ENCODE data around the gene TRAPPC10. TPM values are rescaled to one million over a fixed set of nuclear protein-coding genes. Genes with fewer than 3 reads are reported as not detected.
A peak's percentile ranks its signal among the peaks of the same experiment; 100 is the strongest.

TRAPPC10 gene
- total and polyA plus RNA-seq, 5 donors, result 7.6 to 23.3 (median 19.0) TPM

DNA sequence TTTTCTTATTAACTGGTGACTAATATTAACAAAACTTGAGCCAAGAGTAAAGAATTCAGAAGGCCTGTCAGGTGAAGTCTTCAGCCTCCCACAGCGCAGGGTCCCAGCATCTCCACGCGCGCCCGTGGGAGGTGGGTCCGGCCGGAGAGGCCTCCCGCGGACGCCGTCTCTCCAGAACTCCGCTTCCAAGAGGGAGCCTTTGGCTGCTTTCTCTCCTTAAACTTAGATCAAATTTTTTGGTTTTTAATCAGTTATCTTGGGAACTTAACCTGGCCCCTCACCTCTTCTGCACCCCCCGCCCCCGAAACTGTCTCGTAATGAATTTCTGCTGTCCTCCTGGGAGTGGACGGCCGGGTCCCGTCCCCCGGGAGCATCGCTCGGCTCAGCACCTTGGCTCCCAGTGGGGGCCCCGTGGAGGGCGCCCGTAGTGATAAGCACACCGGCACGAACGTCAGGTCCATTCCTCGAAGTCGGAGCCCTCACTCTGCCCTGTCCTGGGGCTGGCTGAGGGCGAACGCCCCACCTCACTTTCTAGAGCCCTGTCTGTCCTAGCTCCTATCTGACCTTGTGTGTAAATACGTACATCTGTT is 29.5 kb upstream of the TRAPPC10 start:
- 90% methylated on average over 32 of the region's 32 CpGs for WGBS
- intact Hi-C loops (cut with DNase I), result loop anchor here in 1 of 4 donors (10.0 kb wide), 1 partner anchor 62 kb away; no protein-coding TSS in a partner anchor
- Histone ChIP-seq H3K9me3 (ENCODE audit: control insufficient read depth, low read length) (no peaks in the 10 kb centered on the region), H3K27ac (ENCODE audit: low read length) (no peak overlapping the region), H3K27me3 (ENCODE audit: control insufficient read depth, insufficient read depth) (no peaks in the 10 kb centered on the region), H3K4me3 (ENCODE audit: low read length) (no peak overlapping the region), H3K4me1 (ENCODE audit: control insufficient read depth, insufficient read depth, low read length) (no peaks in the 10 kb centered on the region)
- no peak for DNase-seq
- no peak for ATAC-seq

DNA sequence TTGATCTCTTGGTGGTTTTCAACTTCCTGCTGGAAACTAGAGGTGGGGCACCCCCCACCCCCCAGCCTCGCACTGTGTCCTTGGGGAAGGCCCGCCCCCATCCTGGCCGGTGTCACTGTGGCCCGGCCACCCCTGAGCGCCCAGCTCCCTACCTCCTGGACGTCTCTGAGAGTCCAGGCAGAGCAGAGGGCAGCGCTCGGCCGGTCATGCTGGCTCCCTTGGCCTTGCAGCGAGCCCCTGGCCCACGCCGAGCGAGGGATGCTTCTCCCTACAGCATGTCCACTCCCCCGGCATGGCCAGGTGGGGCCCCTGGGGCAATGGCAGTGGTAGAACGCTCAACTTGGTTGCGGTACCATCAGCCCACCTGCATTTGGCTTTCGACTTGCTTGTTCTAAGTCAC is 28.7 kb upstream of the TRAPPC10 start:
- H3K27ac ChIP-seq (ENCODE audit: low read length), result no peak overlapping the region
- no peaks in the 10 kb centered on the region for H3K4me1 ChIP-seq (ENCODE audit: control insufficient read depth, insufficient read depth, low read length)
- DNase-seq, result no peak
- H3K9me3 ChIP-seq (ENCODE audit: control insufficient read depth, low read length), result no peaks in the 10 kb centered on the region
- no peak overlapping the region for H3K4me3 ChIP-seq (ENCODE audit: low read length)
- no peaks in the 10 kb centered on the region for H3K27me3 ChIP-seq (ENCODE audit: control insufficient read depth, insufficient read depth)
- intact Hi-C loops (cut with DNase I), result loop anchor here in 1 of 4 donors (10.0 kb wide), 1 partner anchor 61 kb away; no protein-coding TSS in a partner anchor
- 88% methylated on average over 17 of the region's 17 CpGs for WGBS
- peak in 1 of 2 donors; percentile 5 for ATAC-seq

GRCh38 chr21:43983860-43984420 is 28.2 kb upstream of the TRAPPC10 start:
- WGBS, result 93% methylated on average over 25 of the region's 25 CpGs
- DNase-seq (no peak), ATAC-seq (no peak)
- H3K4me3 ChIP-seq (ENCODE audit: low read length), result no peak overlapping the region
- no peaks in the 10 kb centered on the region for H3K9me3 ChIP-seq (ENCODE audit: control insufficient read depth, low read length)
- no peaks in the 10 kb centered on the region for H3K27me3 ChIP-seq (ENCODE audit: control insufficient read depth, insufficient read depth)
- no peak overlapping the region for H3K27ac ChIP-seq (ENCODE audit: low read length)
- intact Hi-C loops (cut with DNase I), result loop anchor here in 1 of 4 donors (10.0 kb wide), 1 partner anchor 61 kb away; no protein-coding TSS in a partner anchor
- H3K4me1 ChIP-seq (ENCODE audit: control insufficient read depth, insufficient read depth, low read length), result no peaks in the 10 kb centered on the region

DNA sequence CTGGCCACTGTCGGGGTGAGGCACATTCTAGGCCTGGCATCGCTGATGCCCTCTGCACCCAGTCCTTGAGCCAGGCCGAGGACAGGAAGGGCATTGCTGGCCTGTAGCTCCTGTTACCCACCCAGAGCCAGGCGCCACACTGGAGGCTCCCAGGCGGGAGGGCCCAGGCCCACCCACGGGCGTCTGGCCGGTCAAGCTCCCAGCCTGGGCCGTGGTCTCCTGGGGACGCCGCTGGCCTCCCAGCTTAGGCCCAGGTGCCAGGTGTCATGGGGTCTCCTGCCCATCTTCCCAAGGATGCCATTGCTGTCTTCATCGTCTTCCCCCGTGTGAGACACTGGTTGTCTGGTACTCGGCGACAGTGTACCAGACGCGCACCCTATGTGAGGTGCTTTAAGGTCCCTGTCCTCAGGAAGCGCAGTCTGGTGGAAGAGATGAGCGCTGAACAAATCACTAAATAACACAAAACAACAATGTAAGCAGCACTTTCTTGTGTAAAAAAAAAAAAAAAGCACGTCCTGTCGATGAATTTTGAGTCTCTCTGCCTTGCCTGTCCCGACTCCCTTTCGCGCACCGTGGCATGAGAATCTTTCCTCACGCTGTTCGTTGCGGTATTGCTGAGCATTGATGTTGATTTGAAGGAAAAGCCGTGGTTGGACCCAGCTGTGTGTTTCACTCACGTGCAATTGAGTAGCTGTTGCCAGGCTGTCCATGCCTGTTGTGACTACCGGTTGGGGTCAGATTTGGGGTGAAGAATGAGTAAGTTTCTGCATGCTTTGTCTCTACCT is 27.0 kb upstream of the TRAPPC10 start:
- intact Hi-C loops (cut with DNase I), result loop anchor here in 1 of 4 donors (10.0 kb wide), 1 partner anchor 60 kb away; no protein-coding TSS in a partner anchor
- peak in 1 of 2 donors; percentile 6 for ATAC-seq

GRCh38 chr21:43985690-43986251 is 26.3 kb upstream of the TRAPPC10 start:
- 25% methylated on average over 22 of the region's 22 CpGs for WGBS
- no peak overlapping the region for H3K4me3 ChIP-seq (ENCODE audit: low read length)
- H3K27me3 ChIP-seq (ENCODE audit: control insufficient read depth, insufficient read depth), result no peaks in the 10 kb centered on the region
- peak; percentile 21 to 34 for ATAC-seq
- no peak for DNase-seq
- H3K4me1 ChIP-seq (ENCODE audit: control insufficient read depth, insufficient read depth, low read length), result no peaks in the 10 kb centered on the region
- no peak overlapping the region for H3K27ac ChIP-seq (ENCODE audit: low read length)
- H3K9me3 ChIP-seq (ENCODE audit: control insufficient read depth, low read length), result no peaks in the 10 kb centered on the region
- intact Hi-C loops (cut with DNase I), result loop anchor here in 1 of 4 donors (10.0 kb wide), 1 partner anchor 59 kb away; no protein-coding TSS in a partner anchor

More for the DNA sequence above, 27.0 kb upstream of the TRAPPC10 start:
- no peaks in the 10 kb centered on the region for H3K4me1 ChIP-seq (ENCODE audit: control insufficient read depth, insufficient read depth, low read length)
- H3K27me3 ChIP-seq (ENCODE audit: control insufficient read depth, insufficient read depth), result no peaks in the 10 kb centered on the region
- WGBS, result 89% methylated on average over 31 of the region's 31 CpGs
- no peaks in the 10 kb centered on the region for H3K9me3 ChIP-seq (ENCODE audit: control insufficient read depth, low read length)
- H3K4me3 ChIP-seq (ENCODE audit: low read length), result no peak overlapping the region
- DNase-seq, result no peak
- no peak overlapping the region for H3K27ac ChIP-seq (ENCODE audit: low read length)

GRCh38 chr21:43986544-43987451 is 25.3 kb upstream of the TRAPPC10 start:
- no peaks in the 10 kb centered on the region for H3K27me3 ChIP-seq (ENCODE audit: control insufficient read depth, insufficient read depth)
- no peak for ATAC-seq
- H3K4me3 ChIP-seq (ENCODE audit: low read length), result no peak overlapping the region
- no peaks in the 10 kb centered on the region for H3K9me3 ChIP-seq (ENCODE audit: control insufficient read depth, low read length)
- WGBS, result 75% methylated on average over 22 of the region's 22 CpGs
- H3K4me1 ChIP-seq (ENCODE audit: control insufficient read depth, insufficient read depth, low read length), result no peaks in the 10 kb centered on the region
- intact Hi-C loops (cut with DNase I), result loop anchor here in 1 of 4 donors (10.0 kb wide), 1 partner anchor 58 kb away; no protein-coding TSS in a partner anchor
- no peak overlapping the region for H3K27ac ChIP-seq (ENCODE audit: low read length)
- DNase-seq, result peak in 1 of 3 donors; percentile 22

GRCh38 chr21:43987509-43987908 is 24.6 kb upstream of the TRAPPC10 start:
- no peak overlapping the region for H3K27ac ChIP-seq (ENCODE audit: low read length)
- 55% methylated on average over 6 of the region's 6 CpGs for WGBS
- intact Hi-C loops (cut with DNase I), result loop anchor here in 1 of 4 donors (10.0 kb wide), 1 partner anchor 57 kb away; no protein-coding TSS in a partner anchor
- ATAC-seq (no peak), DNase-seq (peak in 1 of 3 donors; percentile 32)
- no peaks in the 10 kb centered on the region for H3K9me3 ChIP-seq (ENCODE audit: control insufficient read depth, low read length)
- H3K4me1 ChIP-seq (ENCODE audit: control insufficient read depth, insufficient read depth, low read length), result no peaks in the 10 kb centered on the region
- H3K27me3 ChIP-seq (ENCODE audit: control insufficient read depth, insufficient read depth), result no peaks in the 10 kb centered on the region
- no peak overlapping the region for H3K4me3 ChIP-seq (ENCODE audit: low read length)

DNA sequence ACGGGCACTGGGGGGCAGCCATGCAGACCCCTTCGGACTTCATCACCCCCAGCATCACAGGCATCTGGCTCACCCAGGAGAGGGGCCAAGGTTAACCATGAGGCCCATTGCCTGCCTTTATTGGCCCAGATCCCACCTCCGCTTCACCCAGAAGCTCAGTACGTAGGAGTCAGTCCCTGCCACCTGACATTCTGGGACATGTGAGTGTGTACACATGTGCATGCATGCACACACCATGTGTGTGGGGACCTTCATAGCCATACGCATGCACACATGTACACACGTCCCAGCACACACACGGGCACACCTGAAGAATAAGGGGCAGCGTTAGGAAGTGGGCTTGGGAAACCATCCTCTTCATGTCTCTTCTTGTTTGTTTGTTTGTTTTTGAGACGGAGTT is 24.1 kb upstream of the TRAPPC10 start:
- WGBS, result 80% methylated on average over 9 of the region's 9 CpGs
- intact Hi-C loops (cut with DNase I), result loop anchor here in 1 of 4 donors (10.0 kb wide), 1 partner anchor 57 kb away; no protein-coding TSS in a partner anchor
- H3K27ac ChIP-seq (ENCODE audit: low read length), result no peak overlapping the region

GRCh38 chr21:43988506-43989230 is 23.4 kb upstream of the TRAPPC10 start:
- no peaks in the 10 kb centered on the region for H3K27me3 ChIP-seq (ENCODE audit: control insufficient read depth, insufficient read depth)
- intact Hi-C loops (cut with DNase I), result loop anchor here in 1 of 4 donors (10.0 kb wide), 1 partner anchor 56 kb away; no protein-coding TSS in a partner anchor
- peak in 1 of 3 donors; percentile 54 for DNase-seq
- H3K4me1 ChIP-seq (ENCODE audit: control insufficient read depth, insufficient read depth, low read length), result no peaks in the 10 kb centered on the region
- no peak overlapping the region for H3K27ac ChIP-seq (ENCODE audit: low read length)
- no peaks in the 10 kb centered on the region for H3K9me3 ChIP-seq (ENCODE audit: control insufficient read depth, low read length)
- peak in 1 of 2 donors; percentile 6 for ATAC-seq
- WGBS, result 85% methylated on average over 23 of the region's 23 CpGs
- H3K4me3 ChIP-seq (ENCODE audit: low read length), result no peak overlapping the region

More for the DNA sequence above, 24.1 kb upstream of the TRAPPC10 start:
- Histone ChIP-seq H3K27me3 (ENCODE audit: control insufficient read depth, insufficient read depth) (no peaks in the 10 kb centered on the region), H3K4me3 (ENCODE audit: low read length) (no peak overlapping the region), H3K4me1 (ENCODE audit: control insufficient read depth, insufficient read depth, low read length) (no peaks in the 10 kb centered on the region), H3K9me3 (ENCODE audit: control insufficient read depth, low read length) (no peaks in the 10 kb centered on the region)
- DNase-seq (peak in 1 of 3 donors; percentile 19), ATAC-seq (peak in 1 of 2 donors; percentile 10)
